Measurements from ENCODE around the gene GAS7.

DNA sequence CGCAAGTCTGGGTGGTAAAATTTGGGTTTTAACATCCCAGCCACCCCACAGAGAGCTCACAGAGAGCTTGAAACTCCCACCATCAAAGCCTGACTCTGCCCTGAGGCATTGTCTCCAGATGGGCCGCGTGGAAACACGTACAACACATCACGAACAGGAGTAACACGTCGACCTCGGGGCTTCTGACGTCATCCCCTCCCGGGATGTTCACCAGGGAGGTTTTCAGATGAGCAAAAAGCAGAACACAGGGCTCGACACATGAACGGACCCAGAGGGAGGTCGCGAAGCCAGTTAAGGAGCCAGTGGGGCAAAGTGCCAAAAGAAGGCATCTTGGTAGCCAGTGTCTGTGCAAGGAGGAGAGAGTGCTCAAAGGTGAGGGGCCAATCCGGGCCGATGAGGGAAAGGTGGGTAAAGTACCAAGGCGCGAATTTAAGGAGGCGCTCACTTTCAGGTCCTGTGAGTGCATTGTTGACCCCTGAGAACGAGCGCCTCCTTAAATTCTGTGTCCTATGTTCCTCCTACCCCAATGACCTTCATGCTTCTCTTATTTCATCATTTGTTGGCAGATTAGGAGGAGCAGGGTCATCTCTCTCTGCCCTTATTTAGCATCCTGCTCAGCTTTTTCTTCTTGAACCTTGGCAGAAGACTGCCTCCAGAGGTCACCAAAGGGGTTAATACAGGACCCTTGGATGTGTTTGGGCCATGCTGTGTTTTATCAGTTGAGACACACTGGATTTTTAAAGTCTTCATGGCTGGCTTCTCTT, 298.9 kb downstream of the GAS7 start:
- TF ChIP-seq, protein P1, sequence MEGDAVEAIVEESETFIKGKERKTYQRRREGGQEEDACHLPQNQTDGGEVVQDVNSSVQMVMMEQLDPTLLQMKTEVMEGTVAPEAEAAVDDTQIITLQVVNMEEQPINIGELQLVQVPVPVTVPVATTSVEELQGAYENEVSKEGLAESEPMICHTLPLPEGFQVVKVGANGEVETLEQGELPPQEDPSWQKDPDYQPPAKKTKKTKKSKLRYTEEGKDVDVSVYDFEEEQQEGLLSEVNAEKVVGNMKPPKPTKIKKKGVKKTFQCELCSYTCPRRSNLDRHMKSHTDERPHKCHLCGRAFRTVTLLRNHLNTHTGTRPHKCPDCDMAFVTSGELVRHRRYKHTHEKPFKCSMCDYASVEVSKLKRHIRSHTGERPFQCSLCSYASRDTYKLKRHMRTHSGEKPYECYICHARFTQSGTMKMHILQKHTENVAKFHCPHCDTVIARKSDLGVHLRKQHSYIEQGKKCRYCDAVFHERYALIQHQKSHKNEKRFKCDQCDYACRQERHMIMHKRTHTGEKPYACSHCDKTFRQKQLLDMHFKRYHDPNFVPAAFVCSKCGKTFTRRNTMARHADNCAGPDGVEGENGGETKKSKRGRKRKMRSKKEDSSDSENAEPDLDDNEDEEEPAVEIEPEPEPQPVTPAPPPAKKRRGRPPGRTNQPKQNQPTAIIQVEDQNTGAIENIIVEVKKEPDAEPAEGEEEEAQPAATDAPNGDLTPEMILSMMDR (optimal IDR thresholded peaks at IDR 0.05 in 1 of 3, IDR thresholded peaks at IDR 0.05 in 1 of 3, conservative IDR thresholded peaks at IDR 0.05 in 1 of 3; ENCODE audit: extremely low read depth in 1 of 3, insufficient read depth in 2 of 3, low read length in 3 of 3) = no peak
- no peak for TF ChIP-seq EZH2 (IDR thresholded peaks at IDR 0.05; ENCODE audit: low read length)

Data from keratinocyte (primary cell).